Large intestine (tissue), 3 donors: ENCODE data around the gene TAS1R2. TPM values are rescaled to one million over a fixed set of nuclear protein-coding genes. Genes with fewer than 3 reads are reported as not detected.

Source experiments
- DNase-seq, 2 donors: peaks; one replicate each; pipeline versions ENCODE4 v3.0.0 to v3.0.0-alpha.2; 2013
- H3K27ac ChIP-seq: one replicate; pipeline ENCODE4 v1.5.1; 2013; ENCODE audit warnings: low read length
- H3K27me3 ChIP-seq: 2 replicates; pipeline ENCODE4 v1.6.1; 2013; ENCODE audit warnings: low read length; ENCODE audit not compliant: control insufficient read depth, insufficient read depth
- H3K36me3 ChIP-seq: 2 replicates; pipeline ENCODE4 v1.6.1; 2013; ENCODE audit warnings: low read length; ENCODE audit not compliant: control insufficient read depth, insufficient read depth
- H3K4me1 ChIP-seq: one replicate; pipeline ENCODE4 v1.6.1; 2013; ENCODE audit warnings: low read length; ENCODE audit not compliant: control insufficient read depth, insufficient read depth
- H3K4me3 ChIP-seq: one replicate; pipeline ENCODE4 v1.5.1; 2013; ENCODE audit warnings: low read length
- H3K9me3 ChIP-seq: one replicate; pipeline ENCODE4 v1.6.1; 2013; ENCODE audit warnings: mild to moderate bottlenecking, low read depth, low read length, moderate library complexity; ENCODE audit not compliant: control insufficient read depth
- WGBS: methylation state at CpG from one replicate; pipeline ENCODE4 v1.1.5; 2013; ENCODE audit warnings: low lambda C conversion rate; ENCODE audit not compliant: insufficient coverage; 5-methylcytosine and 5-hydroxymethylcytosine counted together
- polyA plus RNA-seq: library from polyadenylated mRNA; unstranded; fragments of 120-200 nt; gene quantifications from one replicate; pipeline ENCODE4 v1.2.1, GENCODE V29; 2013

TAS1R2 gene
- polyA plus RNA-seq, 1 donor = not detected

GRCh38 chr1:18884419-18884717, 24.9 kb upstream of the TAS1R2 start:
- Histone ChIP-seq H3K4me1 (no peaks in the 10 kb centered on the region), H3K9me3 (no peaks in the 10 kb centered on the region), H3K36me3 (no peaks in the 10 kb centered on the region), H3K4me3 (no peak overlapping the region), H3K27me3 (peaks cover 33% of the 10 kb centered on the region), H3K27ac (no peak overlapping the region)
- no peak for DNase-seq
- no CpG with 5 or more reads among the region's 4 CpGs for WGBS

DNA sequence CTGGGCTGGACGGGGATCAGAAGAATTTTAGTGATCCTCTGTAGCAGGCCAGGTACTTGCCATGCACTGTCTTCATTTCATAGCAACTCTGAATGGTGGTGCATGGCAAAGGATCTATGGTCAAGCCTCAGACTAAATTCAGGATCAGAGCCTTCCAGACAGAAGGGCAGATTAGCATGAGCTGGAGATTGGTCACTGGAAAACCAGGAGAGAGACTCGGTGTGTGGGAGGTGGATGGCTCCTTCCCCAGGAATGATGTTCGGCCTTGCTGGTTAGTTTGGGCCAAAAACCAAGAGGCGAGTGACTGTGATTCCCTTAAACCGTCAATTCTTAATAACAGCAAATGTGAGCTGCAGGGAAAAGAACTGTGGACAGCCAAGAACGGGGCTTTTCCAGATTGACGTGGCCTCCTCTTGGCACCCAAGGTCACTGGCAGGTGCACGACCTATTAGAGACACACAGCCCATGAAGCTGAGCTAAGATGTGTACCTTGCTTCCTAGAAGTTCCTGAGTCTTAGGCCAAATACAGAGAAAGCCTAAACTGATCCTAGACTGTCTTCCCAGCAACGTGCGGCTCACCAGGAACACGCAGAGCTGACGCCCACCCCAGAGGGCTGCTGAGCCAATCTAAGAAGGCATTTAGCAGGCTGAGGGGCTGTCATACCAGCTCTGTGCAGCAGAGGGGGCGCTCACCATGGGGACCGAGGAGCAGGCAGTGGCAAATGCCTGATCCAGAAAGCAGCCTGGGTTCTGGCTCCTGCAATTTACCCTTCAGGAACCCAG, 24.4 kb upstream of the TAS1R2 start:
- Histone ChIP-seq H3K4me3 (no peak overlapping the region), H3K9me3 (no peaks in the 10 kb centered on the region), H3K36me3 (no peaks in the 10 kb centered on the region), H3K4me1 (no peaks in the 10 kb centered on the region), H3K27ac (no peak overlapping the region), H3K27me3 (peaks cover 39% of the 10 kb centered on the region)
- WGBS = no CpG with 5 or more reads among the region's 14 CpGs
- peak; percentile 35 to 46 for DNase-seq

- Histone ChIP-seq H3K4me1 (no peaks in the 10 kb centered on the region), H3K27ac (no peak overlapping the region), H3K9me3 (no peaks in the 10 kb centered on the region), H3K36me3 (no peaks in the 10 kb centered on the region), H3K4me3 (no peak overlapping the region), H3K27me3 (peaks cover 36% of the 10 kb centered on the region)
- WGBS = no CpG with 5 or more reads among the region's 23 CpGs
- no peak for DNase-seq
Measured at GRCh38 chr1:18883079-18883478, 23.6 kb upstream of the TAS1R2 start.

GRCh38 chr1:18882486-18882885, 23.0 kb upstream of the TAS1R2 start:
- no peaks in the 10 kb centered on the region for H3K36me3 ChIP-seq
- peaks cover 30% of the 10 kb centered on the region for H3K27me3 ChIP-seq
- H3K27ac ChIP-seq = no peak overlapping the region
- WGBS = no CpG with 5 or more reads among the region's 8 CpGs
- no peaks in the 10 kb centered on the region for H3K4me1 ChIP-seq
- no peak overlapping the region for H3K4me3 ChIP-seq
- H3K9me3 ChIP-seq = no peaks in the 10 kb centered on the region
- DNase-seq = no peak

DNA sequence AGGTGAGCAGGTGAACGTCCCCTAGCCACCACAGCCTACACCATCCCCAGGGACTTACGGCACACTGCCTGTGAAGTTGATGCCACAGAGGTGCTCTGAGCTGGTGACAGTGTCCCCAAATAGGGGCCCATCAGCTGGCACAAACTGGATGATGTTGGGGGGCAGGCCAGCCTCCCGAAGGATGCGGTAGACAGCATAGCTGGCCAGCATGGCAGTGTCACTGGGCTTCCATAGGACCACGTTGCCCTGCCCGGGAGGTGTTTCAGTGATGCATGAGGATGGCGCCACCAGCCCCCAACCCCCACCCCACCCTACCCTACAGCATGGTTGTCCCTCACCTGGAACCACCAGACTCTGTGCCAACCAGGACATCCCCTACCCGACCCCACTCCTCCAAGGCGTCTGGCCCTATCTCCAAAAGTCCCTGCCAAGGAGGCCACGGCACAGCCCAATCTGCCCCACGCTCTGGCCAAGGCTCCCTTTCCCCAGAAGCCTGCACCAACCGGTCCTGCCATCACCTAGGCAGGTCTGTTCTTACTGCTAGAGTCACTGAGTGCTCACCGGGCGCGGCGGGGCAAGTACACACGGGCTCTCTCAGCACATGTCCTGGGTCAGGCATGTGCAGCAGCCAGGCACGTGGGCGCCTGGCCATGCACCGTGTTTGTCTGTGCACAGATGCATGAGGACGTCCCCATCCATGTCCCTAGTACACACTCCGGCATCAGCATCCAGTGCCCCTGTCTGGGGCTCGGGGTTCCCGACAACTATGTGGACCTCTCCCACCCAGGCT, 22.4 kb upstream of the TAS1R2 start:
- Histone ChIP-seq H3K9me3 (no peaks in the 10 kb centered on the region), H3K27ac (no peak overlapping the region), H3K4me3 (no peak overlapping the region), H3K27me3 (peaks cover 30% of the 10 kb centered on the region), H3K4me1 (no peaks in the 10 kb centered on the region), H3K36me3 (no peaks in the 10 kb centered on the region)
- DNase-seq = no peak
- no CpG with 5 or more reads among the region's 24 CpGs for WGBS

GRCh38 chr1:18881164-18881563, 21.7 kb upstream of the TAS1R2 start:
- WGBS = 100% methylated on average over 1 of the region's 2 CpGs
- no peaks in the 10 kb centered on the region for H3K9me3 ChIP-seq
- no peak overlapping the region for H3K4me3 ChIP-seq
- no peak overlapping the region for H3K27ac ChIP-seq
- DNase-seq = no peak
- H3K27me3 ChIP-seq = peaks cover 30% of the 10 kb centered on the region
- H3K36me3 ChIP-seq = no peaks in the 10 kb centered on the region
- H3K4me1 ChIP-seq = no peaks in the 10 kb centered on the region

GRCh38 chr1:18880585-18880984, 21.1 kb upstream of the TAS1R2 start:
- no CpG with 5 or more reads among the region's 1 CpG for WGBS
- Histone ChIP-seq H3K4me1 (no peaks in the 10 kb centered on the region), H3K27ac (no peak overlapping the region), H3K9me3 (no peaks in the 10 kb centered on the region), H3K4me3 (no peak overlapping the region), H3K36me3 (no peaks in the 10 kb centered on the region), H3K27me3 (peaks cover 30% of the 10 kb centered on the region)
- DNase-seq = no peak

GRCh38 chr1:18879791-18880309, 20.4 kb upstream of the TAS1R2 start:
- no peaks in the 10 kb centered on the region for H3K9me3 ChIP-seq
- no peak overlapping the region for H3K4me3 ChIP-seq
- H3K27me3 ChIP-seq = peaks cover 28% of the 10 kb centered on the region
- H3K27ac ChIP-seq = no peak overlapping the region
- no peaks in the 10 kb centered on the region for H3K4me1 ChIP-seq
- no peaks in the 10 kb centered on the region for H3K36me3 ChIP-seq
- no peak for DNase-seq
- no CpG with 5 or more reads among the region's 21 CpGs for WGBS

GRCh38 chr1:18879215-18879790, 19.8 kb upstream of the TAS1R2 start:
- Histone ChIP-seq H3K4me3 (no peak overlapping the region), H3K9me3 (no peaks in the 10 kb centered on the region), H3K36me3 (no peaks in the 10 kb centered on the region), H3K4me1 (no peaks in the 10 kb centered on the region), H3K27ac (no peak overlapping the region), H3K27me3 (peaks cover 24% of the 10 kb centered on the region)
- DNase-seq = no peak
- WGBS = no CpG with 5 or more reads among the region's 12 CpGs

GRCh38 chr1:18878538-18879214, 19.2 kb upstream of the TAS1R2 start:
- H3K36me3 ChIP-seq = no peaks in the 10 kb centered on the region
- H3K4me1 ChIP-seq = no peaks in the 10 kb centered on the region
- no peak for DNase-seq
- H3K27ac ChIP-seq = no peak overlapping the region
- no peaks in the 10 kb centered on the region for H3K9me3 ChIP-seq
- H3K27me3 ChIP-seq = peaks cover 23% of the 10 kb centered on the region
- 88% methylated on average over 2 of the region's 12 CpGs for WGBS
- no peak overlapping the region for H3K4me3 ChIP-seq
